ENCODE measurements around the gene VIPR1.

GRCh38 chr3:42510325-42510724 is 7.9 kb downstream of the VIPR1 start:
- TF ChIP-seq, protein P1, sequence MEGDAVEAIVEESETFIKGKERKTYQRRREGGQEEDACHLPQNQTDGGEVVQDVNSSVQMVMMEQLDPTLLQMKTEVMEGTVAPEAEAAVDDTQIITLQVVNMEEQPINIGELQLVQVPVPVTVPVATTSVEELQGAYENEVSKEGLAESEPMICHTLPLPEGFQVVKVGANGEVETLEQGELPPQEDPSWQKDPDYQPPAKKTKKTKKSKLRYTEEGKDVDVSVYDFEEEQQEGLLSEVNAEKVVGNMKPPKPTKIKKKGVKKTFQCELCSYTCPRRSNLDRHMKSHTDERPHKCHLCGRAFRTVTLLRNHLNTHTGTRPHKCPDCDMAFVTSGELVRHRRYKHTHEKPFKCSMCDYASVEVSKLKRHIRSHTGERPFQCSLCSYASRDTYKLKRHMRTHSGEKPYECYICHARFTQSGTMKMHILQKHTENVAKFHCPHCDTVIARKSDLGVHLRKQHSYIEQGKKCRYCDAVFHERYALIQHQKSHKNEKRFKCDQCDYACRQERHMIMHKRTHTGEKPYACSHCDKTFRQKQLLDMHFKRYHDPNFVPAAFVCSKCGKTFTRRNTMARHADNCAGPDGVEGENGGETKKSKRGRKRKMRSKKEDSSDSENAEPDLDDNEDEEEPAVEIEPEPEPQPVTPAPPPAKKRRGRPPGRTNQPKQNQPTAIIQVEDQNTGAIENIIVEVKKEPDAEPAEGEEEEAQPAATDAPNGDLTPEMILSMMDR (IDR thresholded peaks at IDR 0.05) = no peak
- TF ChIP-seq TEAD4 (IDR thresholded peaks at IDR 0.05; ENCODE audit: borderline replicate concordance, insufficient read depth) (no peak), REST (IDR thresholded peaks at IDR 0.05; ENCODE audit: low read depth, low read length) (no peak), POLR2AphosphoS5 (IDR thresholded peaks at IDR 0.05; ENCODE audit: low read depth, low read length) (no peak), EP300 (IDR thresholded peaks at IDR 0.05; ENCODE audit: borderline replicate concordance in 1 of 2, low read depth in 1 of 2, low read length in 1 of 2) (no peak), SMC3 (IDR thresholded peaks at IDR 0.05; ENCODE audit: low read depth, low read length) (no peak), TAF1 (IDR thresholded peaks at IDR 0.05; ENCODE audit: borderline replicate concordance, low read depth, low read length) (no peak), RFX5 (IDR thresholded peaks at IDR 0.05; ENCODE audit: low read length) (no peak)
- TF ChIP-seq, protein P2, sequence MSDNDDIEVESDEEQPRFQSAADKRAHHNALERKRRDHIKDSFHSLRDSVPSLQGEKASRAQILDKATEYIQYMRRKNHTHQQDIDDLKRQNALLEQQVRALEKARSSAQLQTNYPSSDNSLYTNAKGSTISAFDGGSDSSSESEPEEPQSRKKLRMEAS (IDR thresholded peaks at IDR 0.05; ENCODE audit: low read depth) = no peak

Data from SK-N-SH (cell line).